Neural cell (in vitro differentiated cells): ENCODE results near the gene CYP4B1. TPM values are rescaled to one million over a fixed set of nuclear protein-coding genes. Genes with fewer than 3 reads are reported as not detected.

Source experiments
- H2AFZ ChIP-seq: fragments of 200-600, 300-800 bp; sonication (generic), shearing (Covaris generic); 2 replicates; pipeline ENCODE4 v1.6.0; 2014; ENCODE audit warnings: low read depth, mild to moderate bottlenecking, antibody characterized with exemption, low read length, moderate library complexity
- H3F3A ChIP-seq: fragments of 200-600 bp; shearing (Covaris generic); 2 replicates; pipeline ENCODE4 v1.6.1; 2016; ENCODE audit warnings: mild to moderate bottlenecking, moderate library complexity, mixed read lengths, antibody characterized with exemption, low read length; ENCODE audit not compliant: insufficient read depth, poor library complexity, severe bottlenecking
- H3K27ac ChIP-seq: fragments of 200-600, 300-800 bp; sonication (generic), shearing (Covaris generic); 2 replicates; pipeline ENCODE4 v1.5.1; 2014; ENCODE audit warnings: mild to moderate bottlenecking, low read length, moderate library complexity
- H3K27me3 ChIP-seq: fragments of 300-800, 200-600 bp; sonication (generic), shearing (Covaris generic); 2 replicates; pipeline ENCODE4 v1.6.0; 2014; ENCODE audit warnings: mild to moderate bottlenecking, low read depth, low read length, moderate library complexity; ENCODE audit not compliant: insufficient read depth
- H3K36me3 ChIP-seq: fragments of 300-800, 200-600 bp; sonication (generic), shearing (Covaris generic); 2 replicates; pipeline ENCODE4 v1.5.1; 2014; ENCODE audit warnings: mild to moderate bottlenecking, antibody characterized with exemption, low read length, moderate library complexity; ENCODE audit not compliant: insufficient read depth
- H3K4me2 ChIP-seq: fragments of 300-800, 200-600 bp; sonication (generic), shearing (Covaris generic); 2 replicates; pipeline ENCODE4 v1.6.0; 2014; ENCODE audit warnings: mild to moderate bottlenecking, low read length
- H3K4me3 ChIP-seq: fragments of 300-800, 200-600 bp; sonication (generic), shearing (Covaris generic); 2 replicates; pipeline ENCODE4 v1.5.1; 2014; ENCODE audit warnings: mild to moderate bottlenecking, low read length, moderate library complexity
- H3K79me2 ChIP-seq: fragments of 200-600 bp; shearing (Covaris generic); replicated peaks from 2 replicates; pipeline ENCODE4 v1.6.0; 2014; ENCODE audit warnings: mild to moderate bottlenecking, low read length, moderate library complexity; ENCODE audit not compliant: insufficient read depth
- H3K9ac ChIP-seq: fragments of 300-800, 200-600 bp; sonication (generic), shearing (Covaris generic); 2 replicates; pipeline ENCODE4 v1.6.1; 2016; ENCODE audit warnings: mild to moderate bottlenecking, low read length, mixed read lengths
- H3K9me2 ChIP-seq: fragments of 200-600 bp; shearing (Covaris generic); 2 replicates; pipeline ENCODE4 v1.6.1; 2016; ENCODE audit warnings: mild to moderate bottlenecking, low read length, mixed read lengths; ENCODE audit not compliant: insufficient read depth
- H3K9me3 ChIP-seq: fragments of 200-600, 300-800 bp; sonication (generic), shearing (Covaris generic); 2 replicates; pipeline ENCODE4 v1.6.1; 2016; ENCODE audit warnings: mild to moderate bottlenecking, mixed run types, low read length, moderate library complexity, mixed read lengths
- H4K20me1 ChIP-seq: fragments of 200-600 bp; shearing (Covaris generic); 2 replicates; pipeline ENCODE4 v1.6.1; 2016; ENCODE audit warnings: mild to moderate bottlenecking, mixed run types; ENCODE audit not compliant: insufficient read depth
- EP300 ChIP-seq: fragments of 450-650 bp; conservative IDR thresholded peaks from 2 replicates; pipeline ENCODE4 v1.6.1; 2014; ENCODE audit warnings: antibody characterized with exemption, mild to moderate bottlenecking, moderate library complexity; ENCODE audit not compliant: poor library complexity, severe bottlenecking
- EZH2 ChIP-seq: fragments of 200-600, 300-800 bp; shearing (Covaris generic), sonication (generic); IDR thresholded peaks from 2 replicates; pipeline ENCODE4 v1.6.1; 2014; ENCODE audit warnings: antibody characterized with exemption, low read length, borderline replicate concordance, mild to moderate bottlenecking; ENCODE audit not compliant: insufficient read depth, poor library complexity, severe bottlenecking
- MXI1 ChIP-seq: fragments of 450-650 bp; conservative IDR thresholded peaks from 2 replicates; pipeline ENCODE4 v1.6.1; 2014; ENCODE audit warnings: antibody characterized with exemption, mild to moderate bottlenecking; ENCODE audit not compliant: poor library complexity, severe bottlenecking
- POLR2AphosphoS5 ChIP-seq: IDR thresholded peaks from 2 replicates; pipeline ENCODE4 v1.6.1; 2012
- RAD21 ChIP-seq: fragments of 450-650 bp; conservative IDR thresholded peaks from 2 replicates; pipeline ENCODE4 v1.6.1; 2014; ENCODE audit warnings: antibody characterized with exemption, mild to moderate bottlenecking, moderate library complexity
- SMC3 ChIP-seq: fragments of 450-650 bp; conservative IDR thresholded peaks from 2 replicates; pipeline ENCODE4 v1.6.1; 2014; ENCODE audit warnings: antibody characterized with exemption, mild to moderate bottlenecking, moderate library complexity; ENCODE audit not compliant: poor library complexity
- TAF1 ChIP-seq: IDR thresholded peaks from 2 replicates; pipeline ENCODE4 v1.6.1; 2012; ENCODE audit warnings: low read depth
- polyA plus RNA-seq: library from polyadenylated mRNA; depleted of rRNA; stranded (reverse); fragments of >200 nt; gene quantifications from 2 replicates; pipeline ENCODE4 v1.2.3, GENCODE V29; 2014
- TF ChIP-seq, protein P1 (sequence below): IDR thresholded peaks from 2 replicates; pipeline ENCODE4 v1.6.1; 2012; ENCODE audit warnings: borderline replicate concordance
- TF ChIP-seq, protein P2 (sequence below): fragments of 450-650 bp; IDR thresholded peaks from 2 replicates; pipeline ENCODE4 v1.5.1; 2014; ENCODE audit warnings: antibody characterized with exemption, mild to moderate bottlenecking, moderate library complexity; ENCODE audit not compliant: poor library complexity, severe bottlenecking

The CYP4B1 gene
- polyA plus RNA-seq, 1 donor from 2014 or later = not detected

DNA sequence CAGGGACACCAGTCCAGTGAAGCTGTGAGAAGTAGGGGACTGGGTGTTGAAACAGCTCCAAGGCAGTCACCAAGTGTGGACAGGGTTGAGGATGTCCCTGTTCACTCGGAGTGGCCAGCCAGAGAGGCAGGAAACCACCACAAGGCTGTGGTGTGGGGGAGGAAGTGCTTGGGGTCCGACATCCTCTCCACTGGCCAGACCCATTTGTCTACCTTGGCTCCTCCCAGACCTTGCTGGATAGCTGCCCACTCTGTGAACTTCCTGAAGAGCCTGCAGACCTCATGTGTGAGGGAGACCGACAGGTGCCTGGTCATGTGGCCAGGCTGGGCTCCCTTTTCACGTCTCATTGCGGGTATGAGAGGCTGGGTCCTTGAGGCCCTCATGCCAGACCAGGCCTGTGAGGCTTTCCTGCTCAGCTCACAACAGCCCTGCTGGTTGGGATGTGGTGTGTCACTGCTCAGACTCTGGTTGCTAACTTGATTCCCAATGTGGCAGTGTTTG lies 21.8 kb downstream of the CYP4B1 start:
- Histone ChIP-seq H2AFZ (no peak overlapping the region), H3K4me3 (no peak overlapping the region), H3K36me3 (no peaks in the 10 kb centered on the region), H3F3A (no peaks in the 10 kb centered on the region), H3K9me3 (no peaks in the 10 kb centered on the region), H3K27me3 (no peaks in the 10 kb centered on the region), H3K4me2 (no peak overlapping the region), H3K27ac (no peak overlapping the region), H3K9ac (no peak overlapping the region), H3K79me2 (no peaks in the 10 kb centered on the region), H3K9me2 (no peaks in the 10 kb centered on the region), H4K20me1 (no peaks in the 10 kb centered on the region)
- TF ChIP-seq POLR2AphosphoS5 (no peak), TAF1 (no peak), MXI1 (no peak), EP300 (no peak), EZH2 (no peak), SMC3 (no peak), RAD21 (no peak)
- TF ChIP-seq, protein P1, sequence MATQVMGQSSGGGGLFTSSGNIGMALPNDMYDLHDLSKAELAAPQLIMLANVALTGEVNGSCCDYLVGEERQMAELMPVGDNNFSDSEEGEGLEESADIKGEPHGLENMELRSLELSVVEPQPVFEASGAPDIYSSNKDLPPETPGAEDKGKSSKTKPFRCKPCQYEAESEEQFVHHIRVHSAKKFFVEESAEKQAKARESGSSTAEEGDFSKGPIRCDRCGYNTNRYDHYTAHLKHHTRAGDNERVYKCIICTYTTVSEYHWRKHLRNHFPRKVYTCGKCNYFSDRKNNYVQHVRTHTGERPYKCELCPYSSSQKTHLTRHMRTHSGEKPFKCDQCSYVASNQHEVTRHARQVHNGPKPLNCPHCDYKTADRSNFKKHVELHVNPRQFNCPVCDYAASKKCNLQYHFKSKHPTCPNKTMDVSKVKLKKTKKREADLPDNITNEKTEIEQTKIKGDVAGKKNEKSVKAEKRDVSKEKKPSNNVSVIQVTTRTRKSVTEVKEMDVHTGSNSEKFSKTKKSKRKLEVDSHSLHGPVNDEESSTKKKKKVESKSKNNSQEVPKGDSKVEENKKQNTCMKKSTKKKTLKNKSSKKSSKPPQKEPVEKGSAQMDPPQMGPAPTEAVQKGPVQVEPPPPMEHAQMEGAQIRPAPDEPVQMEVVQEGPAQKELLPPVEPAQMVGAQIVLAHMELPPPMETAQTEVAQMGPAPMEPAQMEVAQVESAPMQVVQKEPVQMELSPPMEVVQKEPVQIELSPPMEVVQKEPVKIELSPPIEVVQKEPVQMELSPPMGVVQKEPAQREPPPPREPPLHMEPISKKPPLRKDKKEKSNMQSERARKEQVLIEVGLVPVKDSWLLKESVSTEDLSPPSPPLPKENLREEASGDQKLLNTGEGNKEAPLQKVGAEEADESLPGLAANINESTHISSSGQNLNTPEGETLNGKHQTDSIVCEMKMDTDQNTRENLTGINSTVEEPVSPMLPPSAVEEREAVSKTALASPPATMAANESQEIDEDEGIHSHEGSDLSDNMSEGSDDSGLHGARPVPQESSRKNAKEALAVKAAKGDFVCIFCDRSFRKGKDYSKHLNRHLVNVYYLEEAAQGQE = no peak
- TF ChIP-seq, protein P2, sequence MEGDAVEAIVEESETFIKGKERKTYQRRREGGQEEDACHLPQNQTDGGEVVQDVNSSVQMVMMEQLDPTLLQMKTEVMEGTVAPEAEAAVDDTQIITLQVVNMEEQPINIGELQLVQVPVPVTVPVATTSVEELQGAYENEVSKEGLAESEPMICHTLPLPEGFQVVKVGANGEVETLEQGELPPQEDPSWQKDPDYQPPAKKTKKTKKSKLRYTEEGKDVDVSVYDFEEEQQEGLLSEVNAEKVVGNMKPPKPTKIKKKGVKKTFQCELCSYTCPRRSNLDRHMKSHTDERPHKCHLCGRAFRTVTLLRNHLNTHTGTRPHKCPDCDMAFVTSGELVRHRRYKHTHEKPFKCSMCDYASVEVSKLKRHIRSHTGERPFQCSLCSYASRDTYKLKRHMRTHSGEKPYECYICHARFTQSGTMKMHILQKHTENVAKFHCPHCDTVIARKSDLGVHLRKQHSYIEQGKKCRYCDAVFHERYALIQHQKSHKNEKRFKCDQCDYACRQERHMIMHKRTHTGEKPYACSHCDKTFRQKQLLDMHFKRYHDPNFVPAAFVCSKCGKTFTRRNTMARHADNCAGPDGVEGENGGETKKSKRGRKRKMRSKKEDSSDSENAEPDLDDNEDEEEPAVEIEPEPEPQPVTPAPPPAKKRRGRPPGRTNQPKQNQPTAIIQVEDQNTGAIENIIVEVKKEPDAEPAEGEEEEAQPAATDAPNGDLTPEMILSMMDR = no peak

DNA sequence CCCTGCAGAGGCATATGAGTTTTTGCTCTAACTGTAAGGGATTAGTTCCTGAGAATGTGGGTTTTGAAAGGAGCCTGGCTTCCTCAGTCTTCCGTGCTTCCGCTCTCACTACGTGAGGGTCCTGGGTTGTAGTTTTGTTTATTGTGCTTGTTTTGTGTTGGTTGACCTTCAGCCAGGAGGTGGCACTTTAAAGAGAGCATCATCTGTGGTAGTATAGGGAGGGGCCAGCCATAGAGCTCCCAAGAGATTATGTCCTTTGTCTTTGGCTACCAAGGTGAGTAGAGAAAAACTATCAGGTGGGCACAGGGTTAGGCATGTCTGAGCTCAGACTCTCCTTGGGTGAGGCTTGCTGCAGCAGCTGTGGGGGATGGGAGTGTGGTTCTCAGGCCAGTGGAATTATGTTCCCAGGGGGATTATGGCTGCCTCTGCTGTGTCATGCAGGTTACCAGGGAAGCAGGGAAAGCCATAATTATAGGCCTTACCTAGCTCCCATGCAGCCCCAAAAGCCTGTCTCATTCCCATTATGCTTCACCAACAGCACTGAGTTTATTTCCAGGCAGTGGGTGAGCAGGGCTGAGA lies 23.5 kb downstream of the CYP4B1 start:
- no peak overlapping the region for H3K4me3 ChIP-seq
- H3F3A ChIP-seq = no peaks in the 10 kb centered on the region
- H3K79me2 ChIP-seq = no peaks in the 10 kb centered on the region
- no peak overlapping the region for H2AFZ ChIP-seq
- no peaks in the 10 kb centered on the region for H4K20me1 ChIP-seq
- no peak overlapping the region for H3K27ac ChIP-seq
- TF ChIP-seq SMC3 (no peak), EP300 (no peak), POLR2AphosphoS5 (no peak), EZH2 (no peak), RAD21 (no peak), TAF1 (no peak), MXI1 (no peak)
- TF ChIP-seq, protein P2 = no peak
- TF ChIP-seq, protein P1 = no peak
- no peaks in the 10 kb centered on the region for H3K27me3 ChIP-seq
- H3K9me2 ChIP-seq = no peaks in the 10 kb centered on the region
- no peak overlapping the region for H3K9ac ChIP-seq
- H3K36me3 ChIP-seq = no peaks in the 10 kb centered on the region
- H3K9me3 ChIP-seq = no peaks in the 10 kb centered on the region
- no peak overlapping the region for H3K4me2 ChIP-seq
